ENCODE measurements around the gene GAS7. TPM values are rescaled to one million over a fixed set of nuclear protein-coding genes. Genes with fewer than 3 reads are reported as not detected.

The GAS7 gene
- total RNA-seq, 4 donors from 2014 or later, result 24.7 to 43.3 (median 38.4) TPM

DNA sequence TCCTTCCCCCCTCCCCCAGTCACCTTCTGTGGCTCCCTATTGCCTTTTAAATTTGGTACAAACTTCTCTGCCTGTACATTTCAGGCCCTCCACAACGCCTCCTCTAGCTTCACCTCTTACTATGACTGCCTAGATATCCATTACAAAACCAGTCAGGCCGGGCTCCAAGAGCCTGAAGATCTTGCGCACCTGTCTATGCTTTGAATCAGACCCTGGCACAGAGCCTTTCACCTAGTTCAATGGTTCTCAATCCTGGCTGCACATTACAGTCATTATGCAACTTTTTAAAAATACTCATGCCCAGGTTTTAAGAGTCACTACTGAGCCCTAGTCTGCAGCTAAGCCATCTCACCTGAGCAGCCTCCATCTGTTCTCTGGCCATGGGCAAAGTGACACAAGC lies 1.6 kb upstream of the GAS7 start:
- TF ChIP-seq, protein P1, sequence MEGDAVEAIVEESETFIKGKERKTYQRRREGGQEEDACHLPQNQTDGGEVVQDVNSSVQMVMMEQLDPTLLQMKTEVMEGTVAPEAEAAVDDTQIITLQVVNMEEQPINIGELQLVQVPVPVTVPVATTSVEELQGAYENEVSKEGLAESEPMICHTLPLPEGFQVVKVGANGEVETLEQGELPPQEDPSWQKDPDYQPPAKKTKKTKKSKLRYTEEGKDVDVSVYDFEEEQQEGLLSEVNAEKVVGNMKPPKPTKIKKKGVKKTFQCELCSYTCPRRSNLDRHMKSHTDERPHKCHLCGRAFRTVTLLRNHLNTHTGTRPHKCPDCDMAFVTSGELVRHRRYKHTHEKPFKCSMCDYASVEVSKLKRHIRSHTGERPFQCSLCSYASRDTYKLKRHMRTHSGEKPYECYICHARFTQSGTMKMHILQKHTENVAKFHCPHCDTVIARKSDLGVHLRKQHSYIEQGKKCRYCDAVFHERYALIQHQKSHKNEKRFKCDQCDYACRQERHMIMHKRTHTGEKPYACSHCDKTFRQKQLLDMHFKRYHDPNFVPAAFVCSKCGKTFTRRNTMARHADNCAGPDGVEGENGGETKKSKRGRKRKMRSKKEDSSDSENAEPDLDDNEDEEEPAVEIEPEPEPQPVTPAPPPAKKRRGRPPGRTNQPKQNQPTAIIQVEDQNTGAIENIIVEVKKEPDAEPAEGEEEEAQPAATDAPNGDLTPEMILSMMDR (IDR thresholded peaks at IDR 0.05; ENCODE audit: low read depth), result no peak

DNA sequence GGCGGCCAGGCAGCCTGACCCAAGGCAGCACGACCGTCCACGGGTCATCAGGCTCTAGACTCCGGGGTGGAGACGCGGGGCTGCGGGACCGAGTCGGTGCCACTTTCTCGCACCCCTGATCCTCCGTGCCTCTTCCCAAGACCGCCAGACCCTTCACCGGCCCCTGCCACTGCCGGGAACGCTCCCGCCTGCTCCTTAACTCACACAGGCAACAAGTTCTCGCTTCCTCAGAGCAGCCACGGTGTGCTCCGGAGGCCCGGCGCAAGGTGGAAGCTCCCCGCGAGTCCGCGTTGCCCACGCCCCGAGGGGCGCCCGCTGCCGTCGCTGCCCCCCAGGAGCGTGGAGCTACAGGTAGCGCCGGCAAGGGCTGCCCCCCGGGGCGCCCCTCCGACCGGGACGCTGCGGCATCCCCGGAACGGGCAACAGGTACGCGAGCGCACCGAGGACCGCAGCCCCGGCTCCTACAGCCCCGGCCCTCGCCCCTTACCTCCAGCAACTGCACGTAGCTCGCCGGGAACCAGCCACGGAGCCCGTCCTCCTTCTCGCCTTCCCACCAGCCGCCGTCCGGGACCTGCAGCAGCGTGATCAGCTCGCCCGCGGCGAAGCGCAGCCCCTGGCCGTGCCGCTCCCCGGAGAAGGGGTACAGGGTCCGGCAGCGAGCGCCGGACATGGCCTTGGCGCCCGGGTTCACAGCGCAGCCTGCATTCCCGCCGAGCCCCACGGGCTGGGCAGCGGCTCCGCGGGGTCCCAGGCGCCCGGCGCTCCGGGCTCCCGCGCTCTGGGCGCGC lies 491 bp downstream of the GAS7 start:
- TF ChIP-seq, protein P1 (IDR thresholded peaks at IDR 0.05; ENCODE audit: low read depth), result no peak

DNA sequence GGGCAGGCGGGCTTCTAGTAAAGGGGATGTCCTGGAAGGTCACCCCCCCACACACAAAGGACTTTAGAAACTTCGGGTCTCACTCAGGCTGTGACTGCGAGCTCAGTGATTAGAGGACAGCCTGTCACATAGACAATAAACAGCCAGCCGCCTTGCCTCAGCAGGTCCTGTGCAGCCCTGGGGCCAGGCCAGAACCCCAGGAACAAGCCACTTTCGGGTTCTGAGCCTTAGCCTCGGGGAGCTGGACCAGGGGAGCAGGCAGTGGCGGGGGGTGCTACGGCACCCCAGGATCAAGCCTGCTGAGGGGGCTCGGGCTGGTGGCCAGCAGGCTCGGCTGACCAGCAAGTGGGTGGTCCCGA lies 1.1 kb downstream of the GAS7 start:
- TF ChIP-seq, protein P1 (IDR thresholded peaks at IDR 0.05; ENCODE audit: low read depth), result no peak

DNA sequence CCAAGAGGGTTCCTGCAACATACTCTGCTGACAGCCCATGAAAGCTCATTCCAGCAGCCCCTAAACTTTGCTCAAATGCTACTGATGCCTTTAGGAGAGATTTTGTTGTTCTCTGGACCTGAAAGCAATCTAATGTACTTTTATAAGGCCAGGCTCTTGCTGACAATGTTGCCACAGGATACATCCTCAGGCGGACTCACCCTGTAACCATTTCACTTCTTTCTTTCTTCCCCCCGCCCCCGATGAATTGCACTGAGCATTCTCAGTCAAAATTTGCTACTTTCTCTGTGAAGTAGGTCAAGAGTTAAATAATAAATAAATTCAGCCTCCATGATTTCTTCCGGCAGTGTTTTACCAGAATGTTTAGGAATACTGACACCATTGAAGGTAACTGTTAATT lies 1.5 kb downstream of the GAS7 start:
- TF ChIP-seq, protein P1 (IDR thresholded peaks at IDR 0.05; ENCODE audit: low read depth), result no peak

DNA sequence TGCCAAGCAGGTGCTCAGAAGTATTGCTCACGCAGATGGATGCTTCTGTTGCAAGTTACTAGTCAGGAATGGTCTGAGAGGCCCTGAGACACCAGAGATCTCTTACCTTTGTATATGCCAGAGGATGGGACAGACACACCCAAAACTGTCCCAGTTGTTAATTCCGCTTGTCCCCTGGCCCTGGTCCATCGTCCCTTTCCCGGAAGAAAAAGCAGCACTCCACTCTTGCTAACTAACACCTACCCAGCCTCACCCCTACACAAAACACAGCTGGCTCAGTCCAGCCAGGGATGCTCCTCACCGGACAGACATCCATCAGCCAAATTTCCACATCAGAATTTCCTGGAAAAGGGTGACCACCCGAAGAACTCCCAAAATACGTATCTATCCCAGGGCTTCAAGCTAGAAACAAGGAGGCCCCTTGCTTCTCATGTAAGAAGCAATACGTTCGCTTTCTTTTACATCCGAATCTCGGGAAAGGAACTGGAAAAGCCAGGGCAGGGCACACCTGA lies 2.0 kb downstream of the GAS7 start:
- TF ChIP-seq, protein P1 (IDR thresholded peaks at IDR 0.05; ENCODE audit: low read depth), result no peak

DNA sequence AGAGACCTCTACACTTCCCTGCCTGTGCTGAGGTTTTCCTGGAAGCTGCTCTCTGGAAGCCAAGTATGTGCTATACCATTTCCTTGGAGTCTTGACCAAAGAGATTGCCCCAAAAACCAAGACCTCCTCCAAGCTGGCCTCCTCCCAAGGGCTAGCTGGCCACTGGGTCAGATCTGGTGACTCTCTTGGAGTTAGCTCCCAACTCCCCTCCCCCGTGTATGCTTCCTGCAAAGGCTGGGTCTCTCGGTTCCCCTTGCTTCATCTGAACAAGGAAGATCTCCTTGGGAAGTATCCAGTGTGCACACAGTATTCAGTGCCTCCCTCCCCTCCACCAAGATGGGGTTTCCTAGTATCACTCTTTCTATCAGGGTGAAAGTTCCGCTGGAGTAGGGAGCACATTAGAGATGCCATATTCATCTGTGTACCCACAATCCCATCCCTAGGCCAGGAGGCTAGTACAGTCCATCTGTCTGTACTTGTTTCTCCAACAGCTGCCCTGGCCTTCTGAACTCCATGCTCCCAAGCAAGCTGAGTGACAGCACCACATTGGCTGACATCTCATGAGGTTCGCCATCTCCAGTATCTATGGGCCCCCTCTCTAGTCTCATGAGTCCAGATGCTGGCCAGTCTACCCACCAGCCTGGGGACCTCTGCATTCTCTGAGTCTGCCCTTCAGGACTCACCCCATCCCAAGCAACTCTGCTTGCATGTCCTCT lies 3.2 kb downstream of the GAS7 start:
- TF ChIP-seq, protein P1 (IDR thresholded peaks at IDR 0.05; ENCODE audit: low read depth), result no peak

DNA sequence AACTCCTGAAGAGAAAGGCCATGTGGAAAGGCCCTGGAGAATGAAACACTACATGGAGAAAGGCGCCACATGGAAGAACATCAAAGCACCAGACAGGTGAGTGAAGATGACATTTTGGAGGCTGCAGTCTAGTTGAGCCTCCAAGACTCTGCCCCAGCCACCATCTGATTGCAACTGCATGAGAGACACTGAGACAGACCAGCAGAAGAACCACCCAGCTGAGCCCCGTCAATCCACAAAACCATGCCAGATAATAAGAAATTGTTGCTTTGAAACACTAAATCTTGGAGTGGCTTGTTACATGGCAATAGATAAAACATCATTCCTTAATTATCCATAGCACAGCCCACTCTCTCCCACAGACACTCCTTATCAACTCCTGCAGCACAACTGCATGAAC lies 4.8 kb downstream of the GAS7 start:
- TF ChIP-seq, protein P1 (IDR thresholded peaks at IDR 0.05; ENCODE audit: low read depth), result no peak

All from subcutaneous adipose tissue (tissue), 4 donors.